HG02642 (cell line): ENCODE measurements around the gene HLF.
"Not testable (repeated sequence)": the region's sequence is repeated elsewhere in the genome, so short reads cannot be mapped to it uniquely, and the experiment has no call there.

ENCODE experiments used
- ATAC-seq: cut with Tn5 transposase; IDR thresholded peaks from one replicate; pipeline ENCODE4 v1.9.1; 2021; ENCODE audit warnings: mild to moderate bottlenecking; ENCODE audit not compliant: unreplicated experiment, poor library complexity

Gene HLF

GRCh38 chr17:55323518-55324295 is 58.9 kb downstream of the HLF start:
- no peak for ATAC-seq

GRCh38 chr17:55324296-55324978 is 59.7 kb downstream of the HLF start:
- ATAC-seq = no peak

- ATAC-seq = no peak
Measured at GRCh38 chr17:55325406-55325805, 60.6 kb downstream of the HLF start.

- ATAC-seq = no peak
Measured at GRCh38 chr17:55326030-55326429, 61.3 kb downstream of the HLF start.

DNA sequence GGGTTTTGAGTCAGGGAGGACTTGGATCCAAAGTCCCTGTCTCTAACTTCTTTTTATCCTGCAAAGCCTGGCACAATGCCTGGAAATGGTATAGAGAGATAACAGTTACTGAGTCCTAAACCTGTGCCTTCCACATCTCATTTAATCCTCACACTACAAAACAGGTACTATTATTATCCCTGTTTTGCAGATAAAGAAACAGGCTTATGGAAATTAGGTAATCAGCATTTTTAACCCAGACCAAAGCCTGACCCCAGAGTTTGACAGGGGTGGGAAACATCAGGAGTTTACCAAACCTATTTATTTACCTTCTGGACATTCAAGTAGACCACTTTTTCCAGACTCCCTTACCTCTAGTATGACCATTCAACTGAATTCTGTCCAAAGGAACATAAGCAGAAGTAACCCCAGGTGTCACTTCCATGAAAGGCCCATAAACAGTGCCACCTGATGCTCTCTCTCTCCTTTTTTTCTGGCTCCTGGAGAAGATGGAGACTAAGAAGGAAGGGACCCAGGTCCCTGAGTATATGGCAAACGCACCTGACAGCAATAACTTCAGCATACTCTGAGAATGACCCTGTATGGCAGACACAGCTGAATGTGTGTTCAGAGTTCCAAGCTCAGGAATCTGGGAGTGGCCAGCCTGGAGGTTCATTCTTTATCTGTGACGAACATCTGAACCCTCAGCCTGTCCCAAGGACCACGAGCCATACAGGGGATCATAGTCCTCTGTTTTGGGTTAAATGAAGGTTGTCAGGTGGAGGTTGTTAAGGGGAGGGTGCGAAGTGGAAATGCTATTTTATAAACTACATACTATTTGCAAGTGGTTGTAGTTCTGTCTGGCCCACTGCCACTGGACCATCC is 62.7 kb downstream of the HLF start:
- ATAC-seq = no peak

GRCh38 chr17:55328514-55328913 is 63.8 kb downstream of the HLF start:
- not testable (repeated sequence) for ATAC-seq

DNA sequence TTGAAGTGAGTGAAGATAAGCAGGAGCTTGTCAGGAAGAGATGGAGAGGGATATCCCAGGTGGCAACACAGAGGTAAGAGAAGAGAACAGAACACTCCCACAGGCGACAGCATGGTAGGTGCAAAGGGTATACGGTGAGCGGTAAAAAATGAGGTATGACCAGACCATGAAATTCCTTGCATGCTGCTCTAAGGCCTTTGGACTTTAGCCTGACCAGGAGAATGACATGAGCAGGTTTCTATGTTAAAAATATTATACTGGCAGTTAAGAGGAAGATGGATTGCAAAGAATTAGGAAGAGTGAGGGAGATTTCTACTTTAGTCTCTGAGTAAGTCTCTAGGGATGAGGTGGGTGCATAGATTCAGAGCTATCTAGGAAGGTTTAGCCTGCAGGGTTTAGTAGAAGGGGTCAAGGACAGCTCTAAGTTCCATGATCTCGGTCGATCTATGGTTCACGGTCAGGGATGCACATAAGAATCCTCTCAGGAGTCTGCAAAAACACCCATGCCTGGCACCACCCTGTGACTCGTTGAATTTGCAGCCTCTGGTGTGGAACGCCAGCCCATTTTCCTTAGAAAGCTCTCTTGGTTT is 65.7 kb downstream of the HLF start:
- no peak for ATAC-seq

- no peak for ATAC-seq
Measured at GRCh38 chr17:55332296-55333041, 67.7 kb downstream of the HLF start.

DNA sequence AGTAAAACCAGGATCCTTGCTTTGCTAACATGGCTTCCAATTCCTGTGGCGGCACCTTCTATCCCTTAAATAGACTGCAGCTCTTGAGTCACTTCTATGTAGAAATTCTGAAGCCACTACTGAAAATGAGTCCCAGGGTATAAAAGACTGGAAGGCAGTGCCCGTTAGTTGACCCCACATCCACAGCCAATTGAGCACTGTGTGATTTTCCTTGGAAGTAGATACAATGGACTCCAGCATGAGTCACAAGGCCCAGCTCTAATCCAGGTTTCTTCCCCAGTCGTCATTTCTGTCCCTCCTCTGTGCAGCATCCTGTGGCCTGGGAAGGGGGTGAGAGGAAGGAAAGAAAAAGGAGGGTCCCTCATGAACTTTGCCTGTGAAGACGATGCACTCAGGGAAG is 69.5 kb downstream of the HLF start:
- ATAC-seq = no peak

DNA sequence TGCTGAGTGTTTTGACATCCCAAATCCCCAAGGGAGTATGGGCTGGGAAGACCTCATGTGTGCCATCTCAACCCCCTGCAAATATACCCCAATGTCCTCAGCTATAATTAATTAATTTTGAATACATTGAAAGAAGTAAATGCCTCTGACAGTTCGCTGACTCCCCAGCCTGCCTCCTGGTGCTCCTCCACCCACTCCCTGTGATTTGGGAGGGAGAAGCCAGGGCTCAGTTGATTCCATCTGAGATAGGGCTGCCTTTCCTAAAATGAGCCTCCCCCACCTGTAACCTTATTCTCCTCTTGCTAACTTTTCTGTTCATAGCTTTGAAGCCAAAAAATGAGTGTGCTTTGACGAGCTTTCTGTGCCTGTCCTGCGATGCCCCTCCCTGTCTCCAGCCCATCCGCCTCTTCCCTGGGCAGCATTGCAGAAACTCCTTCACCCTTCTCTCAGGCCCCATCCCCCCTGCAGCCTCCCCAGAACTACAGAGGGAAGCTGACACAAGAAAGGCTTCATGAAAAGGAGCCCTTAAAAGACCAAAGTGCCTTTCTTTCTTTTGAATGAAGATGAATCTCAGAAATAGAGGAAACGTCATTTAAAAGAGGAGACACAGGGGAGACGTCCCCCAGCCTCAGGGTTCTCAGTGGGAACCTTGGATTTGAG is 70.3 kb downstream of the HLF start:
- ATAC-seq = no peak

DNA sequence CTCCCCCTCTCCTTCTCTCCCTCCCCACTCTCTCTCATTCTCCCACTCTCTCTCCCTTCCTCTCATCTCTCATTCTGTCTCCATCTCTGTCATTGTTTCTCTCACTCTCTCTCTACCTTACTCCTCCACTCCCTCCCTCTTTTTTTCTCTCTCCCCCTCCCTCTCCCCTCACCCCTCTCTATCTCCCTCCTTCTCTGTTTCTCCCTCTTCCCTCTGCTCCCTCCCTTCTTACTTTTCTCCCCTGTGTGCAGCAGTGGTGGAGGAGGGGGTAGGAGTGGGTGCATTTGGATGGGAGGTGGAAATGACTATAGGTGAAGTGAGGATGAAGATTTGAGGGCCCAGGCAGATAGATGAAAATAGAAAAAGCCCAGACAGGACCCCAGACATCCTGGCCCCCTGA is 70.9 kb downstream of the HLF start:
- ATAC-seq = no peak

DNA sequence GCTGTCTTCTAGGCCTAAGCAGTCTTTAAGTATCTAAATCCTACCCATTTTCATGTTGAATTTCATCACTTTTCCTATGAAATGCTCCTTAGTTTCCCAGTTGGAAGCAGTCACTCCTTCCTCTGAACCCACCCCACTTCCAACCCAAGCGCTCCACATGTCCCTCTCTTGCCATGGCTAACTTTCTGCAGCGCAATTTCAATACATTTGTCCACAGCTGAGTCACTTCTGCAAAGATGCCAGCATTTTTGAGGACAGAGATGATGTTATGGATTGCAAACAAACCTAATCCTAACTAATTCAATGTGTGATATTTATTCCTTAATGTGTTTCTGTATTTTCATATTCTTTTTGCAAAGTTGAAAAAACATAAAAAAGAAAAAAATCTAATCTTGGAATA is 71.7 kb downstream of the HLF start:
- ATAC-seq = no peak

GRCh38 chr17:55340176-55340575 is 75.4 kb downstream of the HLF start:
- ATAC-seq = no peak

DNA sequence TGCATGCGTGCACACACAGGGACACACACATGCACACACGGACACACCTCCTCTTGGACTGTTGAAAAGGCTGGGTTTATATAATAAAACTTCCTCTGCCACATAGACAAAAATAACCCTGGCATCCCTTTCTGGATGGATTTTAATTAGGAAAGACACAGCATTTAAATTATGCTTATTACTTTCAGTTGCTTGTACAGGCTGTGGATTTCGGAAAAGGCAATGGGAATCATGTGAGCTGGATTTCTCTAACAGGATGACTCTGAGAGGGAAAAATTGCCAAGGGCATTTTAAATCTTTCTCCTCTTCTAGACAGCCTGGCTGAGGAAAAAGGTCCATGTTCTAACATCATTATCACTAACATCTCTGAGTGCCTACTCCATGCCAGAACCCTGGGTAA is 75.9 kb downstream of the HLF start:
- no peak for ATAC-seq

DNA sequence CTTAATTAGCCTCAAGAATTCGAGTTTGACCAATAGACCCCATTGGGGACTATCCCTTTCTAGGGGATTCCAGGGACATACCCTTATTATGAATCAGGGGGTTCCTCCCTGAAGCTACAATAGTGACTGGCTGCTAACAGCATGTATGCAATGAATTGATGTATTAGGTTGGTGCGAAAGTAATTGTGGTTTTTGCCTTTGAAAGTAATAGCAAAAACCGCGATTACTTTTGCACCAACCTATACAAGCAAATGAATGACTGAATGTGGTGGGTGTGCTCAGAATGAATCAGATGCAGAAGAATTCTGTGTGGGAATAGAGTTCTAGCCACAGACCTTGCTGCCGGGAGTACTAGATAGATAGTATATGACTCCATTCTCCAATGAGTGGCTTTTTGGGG is 76.7 kb downstream of the HLF start:
- peak; percentile 64 for ATAC-seq

GRCh38 chr17:55342800-55343585 is 78.2 kb downstream of the HLF start:
- no peak for ATAC-seq

- no peak for ATAC-seq
Measured at GRCh38 chr17:55343900-55344513, 79.2 kb downstream of the HLF start.

GRCh38 chr17:55344514-55344997 is 79.8 kb downstream of the HLF start:
- no peak for ATAC-seq
